Activated CD4-positive, alpha-beta T cell treated with anti-CD3 and anti-CD28 coated beads for 36 hours (primary cell): ENCODE results near the gene GALR1. TPM values are rescaled to one million over a fixed set of nuclear protein-coding genes. Genes with fewer than 3 reads are reported as not detected.
A peak's percentile ranks its signal among the peaks of the same experiment; 100 is the strongest.
"Not testable (repeated sequence)": the region's sequence is repeated elsewhere in the genome, so short reads cannot be mapped to it uniquely, and the experiment has no call there.

Experiments
- ATAC-seq: fragments of 200-7000 bp; cut with Tn5 transposase; one replicate; pipeline ENCODE4 v1.10.0; 2021; ENCODE audit warnings: mild to moderate bottlenecking, moderate library complexity
- CTCF ChIA-PET: fragments of 350-600 bp; sonication (Branson Sonifier 250); formaldehyde crosslinking; loops from one replicate; lab custom pipeline; 2021; ENCODE audit warnings: antibody characterized with exemption; lab: Charles Lee
- POLR2A ChIA-PET: fragments of 350-600 bp; sonication (Branson Sonifier 250); formaldehyde crosslinking; loops from one replicate; lab custom pipeline; 2021; ENCODE audit warnings: antibody characterized with exemption, inconsistent platforms; lab: Charles Lee
- DNase-seq: peaks from one replicate; pipeline ENCODE4 v3.0.0-alpha.2; 2020
- H3K27ac Mint-ChIP-seq: one replicate; pipeline ENCODE4 v1.8.0; 2021; ENCODE audit warnings: mixed read lengths
- H3K27me3 Mint-ChIP-seq: one replicate; pipeline ENCODE4 v1.8.0; 2021; ENCODE audit warnings: mixed read lengths
- H3K36me3 Mint-ChIP-seq: one replicate; pipeline ENCODE4 v1.8.0; 2021; ENCODE audit warnings: low read depth, mixed read lengths
- H3K4me1 Mint-ChIP-seq: one replicate; pipeline ENCODE4 v1.8.0; 2021; ENCODE audit warnings: mixed read lengths
- H3K4me3 Mint-ChIP-seq: one replicate; pipeline ENCODE4 v1.8.0; 2021; ENCODE audit warnings: mild to moderate bottlenecking, moderate library complexity, mixed read lengths
- H3K9me3 Mint-ChIP-seq: one replicate; pipeline ENCODE4 v1.8.0; 2021; ENCODE audit warnings: low read depth, mixed read lengths
- intact Hi-C, 2 experiments: fragments of 100-400 bp; cut with DNase I in 1 of 2; cut with micrococcal nuclease in 1 of 2; formaldehyde crosslinking; loops; one replicate each; pipeline versions ENCODE4 v1.14.2 to v1.15.1; 2022 to 2024; cut with DNase I, micrococcal nuclease
- total RNA-seq, 2 experiments: library from RNA; stranded (reverse); gene quantifications; one replicate each; pipeline ENCODE4 v1.2.3, GENCODE V29; 2021

Gene GALR1
- total RNA-seq, 2 experiments from 2014 or later: not detected

GRCh38 chr18:77210249-77210648 is 39.4 kb upstream of the GALR1 start:
- intact Hi-C loops: loop anchor here in 1 of 2 experiments (5.0 kb wide), 1 partner anchor 288 kb away; no protein-coding TSS in a partner anchor
- no peaks in the 10 kb centered on the region for H3K9me3 Mint-ChIP-seq
- POLR2A ChIA-PET: interaction anchor here (0.9 kb wide), 1 partner anchor 143 kb away, joined by 3 read pairs; no protein-coding TSS in a partner anchor
- no peak overlapping the region for H3K4me3 Mint-ChIP-seq
- H3K27ac Mint-ChIP-seq: peak overlapping the region; percentile 95
- CTCF ChIA-PET: interaction anchor here (1.4 to 6.7 kb wide), 3 partner anchors 12 to 226 kb away, joined by 4 to 49 read pairs (median 5); no protein-coding TSS in a partner anchor
- no peaks in the 10 kb centered on the region for H3K27me3 Mint-ChIP-seq
- no peaks in the 10 kb centered on the region for H3K36me3 Mint-ChIP-seq
- DNase-seq (no peak), ATAC-seq (no peak)
- H3K4me1 Mint-ChIP-seq: peaks cover 44% of the 10 kb centered on the region

- no peak overlapping the region for H3K4me3 Mint-ChIP-seq
- DNase-seq (no peak), ATAC-seq (no peak)
- H3K27ac Mint-ChIP-seq: no peak overlapping the region
- H3K4me1 Mint-ChIP-seq: peaks cover 9% of the 10 kb centered on the region
- no peaks in the 10 kb centered on the region for H3K36me3 Mint-ChIP-seq
- intact Hi-C loops: no loop called here
- POLR2A ChIA-PET: no interaction called here
- H3K9me3 Mint-ChIP-seq: no peaks in the 10 kb centered on the region
- peaks cover 3% of the 10 kb centered on the region for H3K27me3 Mint-ChIP-seq
- CTCF ChIA-PET: no interaction called here
These were observed 31.0 kb upstream of the GALR1 start for GRCh38 chr18:77218642-77219041.

DNA sequence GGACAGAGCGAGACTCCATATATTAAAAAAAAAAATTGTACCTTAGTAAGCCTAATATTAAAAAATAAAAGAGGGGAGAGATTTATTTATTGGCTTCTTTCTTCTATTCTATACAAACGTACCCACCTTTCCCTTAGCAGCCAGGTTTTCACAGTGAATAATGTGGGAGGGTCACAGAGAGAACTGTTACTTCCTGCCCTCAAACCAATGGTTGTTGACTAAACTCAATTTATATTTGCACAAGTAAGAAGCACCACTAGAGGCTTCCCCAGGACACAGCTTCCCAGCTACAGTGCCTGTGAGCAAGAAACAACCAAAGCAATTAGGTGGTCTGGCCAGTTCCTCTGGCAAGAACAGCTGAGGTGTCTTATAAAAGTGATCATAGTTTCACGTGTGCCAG is 28.9 kb upstream of the GALR1 start:
- ATAC-seq: no peak
- H3K27ac Mint-ChIP-seq: no peak overlapping the region
- intact Hi-C loops: loop anchor here (5.0 kb wide), 3 partner anchors 118 to 848 kb away; no protein-coding TSS in a partner anchor
- H3K27me3 Mint-ChIP-seq: peaks cover 3% of the 10 kb centered on the region
- H3K9me3 Mint-ChIP-seq: no peaks in the 10 kb centered on the region
- DNase-seq: no peak
- ChIA-PET POLR2A (no interaction called here), CTCF (interaction anchor here (1.2 kb wide), 1 partner anchor 10 kb away, joined by 3 read pairs; no protein-coding TSS in a partner anchor)
- peaks cover 15% of the 10 kb centered on the region for H3K4me1 Mint-ChIP-seq
- no peaks in the 10 kb centered on the region for H3K36me3 Mint-ChIP-seq
- no peak overlapping the region for H3K4me3 Mint-ChIP-seq

DNA sequence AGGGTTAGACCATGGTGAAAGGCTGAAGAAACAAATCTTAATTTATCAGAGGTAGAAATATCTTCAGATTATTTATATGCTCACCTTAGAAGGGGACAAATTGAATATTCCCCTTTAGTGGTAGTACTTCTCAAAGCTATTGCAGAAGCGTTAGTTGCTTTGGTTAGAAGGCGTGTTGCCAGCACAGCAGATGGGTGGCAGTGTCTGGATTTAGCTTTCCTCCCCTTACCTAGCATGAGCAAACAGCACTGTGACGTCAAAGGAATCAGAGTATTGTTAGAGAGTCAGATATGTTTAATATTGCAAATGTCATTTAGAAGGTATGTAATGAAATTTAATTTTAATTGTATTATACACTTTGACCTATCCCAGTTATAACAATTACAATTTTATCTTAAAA is 27.2 kb upstream of the GALR1 start:
- intact Hi-C loops: loop anchor here (2.0 to 5.0 kb wide), 5 partner anchors 14 to 850 kb away; no protein-coding TSS in a partner anchor
- Mint-ChIP-seq H3K27me3 (peaks cover 5% of the 10 kb centered on the region), H3K4me3 (no peak overlapping the region), H3K4me1 (peaks cover 15% of the 10 kb centered on the region), H3K27ac (no peak overlapping the region), H3K36me3 (no peaks in the 10 kb centered on the region), H3K9me3 (no peaks in the 10 kb centered on the region)
- ATAC-seq (no peak), DNase-seq (no peak)
- CTCF ChIA-PET: interaction anchor here (1.2 kb wide), 1 partner anchor 11 kb away, joined by 5 read pairs; no protein-coding TSS in a partner anchor
- POLR2A ChIA-PET: no interaction called here

DNA sequence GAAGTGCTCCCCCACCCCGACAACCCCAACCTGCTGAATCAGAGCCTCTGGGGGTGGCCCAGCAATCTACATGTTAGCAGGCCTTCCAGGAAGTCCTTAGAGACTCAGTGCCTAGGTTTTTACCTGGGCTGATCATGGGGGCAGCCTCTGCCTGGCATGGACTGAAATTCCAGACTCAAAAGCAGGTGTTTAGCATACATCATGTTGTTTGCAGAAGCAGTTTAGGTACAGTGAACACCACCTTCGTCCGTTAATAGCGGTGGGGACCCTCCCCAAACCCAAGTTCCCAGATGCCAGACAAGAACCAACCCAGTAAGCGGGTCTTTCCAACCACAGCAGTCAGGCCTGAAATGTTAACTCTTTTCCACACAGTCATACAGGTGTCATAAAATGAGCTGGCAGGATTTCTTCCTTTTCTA is 26.4 kb upstream of the GALR1 start:
- peak; percentile 90 for ATAC-seq
- POLR2A ChIA-PET: no interaction called here

DNA sequence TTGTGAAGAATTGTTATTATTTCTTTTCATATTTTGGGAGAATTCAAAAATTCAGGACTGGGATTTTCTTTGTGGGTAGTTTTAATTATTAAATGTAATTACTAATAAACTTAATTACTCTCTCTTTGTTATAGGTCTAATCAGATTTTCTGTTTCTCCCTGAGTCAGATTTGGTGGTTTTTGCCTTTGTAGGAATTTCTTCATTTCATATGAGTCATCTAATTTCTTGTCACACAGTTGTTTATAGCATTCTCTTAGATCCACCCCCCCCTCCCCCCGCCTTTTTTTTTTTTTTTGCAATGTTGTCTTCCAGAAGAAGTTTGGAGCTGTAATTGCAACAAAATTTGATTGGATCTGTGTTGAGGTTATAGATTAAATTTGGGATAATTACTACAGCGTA is 26.0 kb upstream of the GALR1 start:
- peak; percentile 70 for ATAC-seq
- ChIA-PET POLR2A (no interaction called here), CTCF (no interaction called here)

More for the DNA sequence above, 26.4 kb upstream of the GALR1 start:
- no peaks in the 10 kb centered on the region for H3K9me3 Mint-ChIP-seq
- H3K36me3 Mint-ChIP-seq: no peaks in the 10 kb centered on the region
- H3K4me3 Mint-ChIP-seq: no peak overlapping the region
- H3K27ac Mint-ChIP-seq: peak overlapping the region; percentile 81
- intact Hi-C loops: loop anchor here (1.0 to 5.0 kb wide), 8 partner anchors 14 to 851 kb away; no protein-coding TSS in a partner anchor
- DNase-seq: peak; percentile 75
- peaks cover 15% of the 10 kb centered on the region for H3K4me1 Mint-ChIP-seq
- H3K27me3 Mint-ChIP-seq: peaks cover 10% of the 10 kb centered on the region
- CTCF ChIA-PET: no interaction called here

DNA sequence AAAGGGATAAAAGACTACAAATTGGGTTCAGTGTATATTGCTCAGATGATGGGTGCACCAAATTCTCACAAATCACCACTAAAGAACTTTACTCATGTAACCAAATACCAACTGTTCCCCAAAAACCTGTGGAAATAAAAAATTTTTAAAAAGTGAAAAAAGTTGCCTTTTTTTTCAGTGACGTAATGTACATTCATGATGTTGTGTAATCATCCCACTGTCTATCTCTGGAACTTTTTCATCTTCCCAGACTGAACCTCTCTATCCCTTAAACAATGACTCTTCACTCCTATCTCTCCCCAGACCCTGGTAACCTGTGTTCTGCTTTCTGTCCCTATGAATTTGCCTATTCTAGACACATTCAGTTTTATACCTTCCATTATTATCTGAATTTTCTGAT is 19.0 kb upstream of the GALR1 start:
- POLR2A ChIA-PET: no interaction called here
- DNase-seq (no peak), ATAC-seq (no peak)
- no peak overlapping the region for H3K4me3 Mint-ChIP-seq
- CTCF ChIA-PET: no interaction called here
- H3K36me3 Mint-ChIP-seq: no peaks in the 10 kb centered on the region
- intact Hi-C loops: no loop called here
- H3K9me3 Mint-ChIP-seq: no peaks in the 10 kb centered on the region
- no peak overlapping the region for H3K27ac Mint-ChIP-seq
- H3K4me1 Mint-ChIP-seq: no peaks in the 10 kb centered on the region
- peaks cover 30% of the 10 kb centered on the region for H3K27me3 Mint-ChIP-seq

More for the DNA sequence above, 26.0 kb upstream of the GALR1 start:
- Mint-ChIP-seq H3K27ac (no peak overlapping the region), H3K27me3 (peaks cover 12% of the 10 kb centered on the region), H3K4me1 (peaks cover 15% of the 10 kb centered on the region), H3K9me3 (no peaks in the 10 kb centered on the region), H3K4me3 (no peak overlapping the region), H3K36me3 (no peaks in the 10 kb centered on the region)
- no peak for DNase-seq
- intact Hi-C loops: loop anchor here (1.0 to 5.0 kb wide), 8 partner anchors 14 to 851 kb away; no protein-coding TSS in a partner anchor

DNA sequence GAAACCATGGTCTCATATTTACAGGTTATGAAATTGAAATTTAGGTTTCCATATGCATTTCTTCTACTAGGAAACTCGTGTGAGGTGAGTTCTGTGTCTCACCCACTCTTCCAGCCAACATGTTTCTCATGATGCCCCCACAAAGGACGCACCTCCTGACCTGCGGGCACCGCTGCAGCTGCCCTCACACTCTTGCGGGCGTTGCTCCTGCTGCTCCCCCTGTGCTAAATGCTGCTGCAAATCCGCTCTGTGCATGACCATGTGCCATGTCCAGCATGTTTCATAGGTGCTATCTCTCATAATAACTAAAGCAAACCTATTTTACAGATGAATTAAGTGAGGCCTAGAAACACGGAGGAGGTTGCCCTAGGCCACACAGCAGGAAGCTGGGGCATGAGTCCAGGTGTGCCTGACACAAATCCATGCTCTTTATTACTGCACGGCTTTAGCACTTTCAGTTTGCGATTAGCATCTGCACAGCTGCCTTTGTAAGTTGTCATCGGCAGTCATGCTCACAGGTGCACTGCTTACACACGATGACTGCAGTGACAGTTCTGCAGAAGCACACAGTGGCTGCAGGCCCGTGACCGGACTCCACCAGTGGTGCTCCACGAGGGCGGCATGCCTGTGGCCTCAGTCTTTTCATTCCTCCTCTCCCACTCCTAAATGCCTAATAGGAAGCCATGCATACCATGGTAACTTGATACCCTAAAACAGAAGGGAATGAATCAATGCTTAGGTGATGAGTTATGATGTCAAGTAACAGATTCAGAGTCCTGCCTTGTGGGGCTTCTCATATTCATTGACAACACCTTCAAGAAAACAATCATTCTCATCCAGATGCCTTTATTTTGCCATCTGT is 14.9 kb upstream of the GALR1 start:
- peaks cover 16% of the 10 kb centered on the region for H3K9me3 Mint-ChIP-seq
- peaks cover 13% of the 10 kb centered on the region for H3K36me3 Mint-ChIP-seq
- peaks cover 18% of the 10 kb centered on the region for H3K27me3 Mint-ChIP-seq
- no peak for DNase-seq
- POLR2A ChIA-PET: no interaction called here
- H3K27ac Mint-ChIP-seq: no peak overlapping the region
- no peak for ATAC-seq
- CTCF ChIA-PET: no interaction called here
- no peaks in the 10 kb centered on the region for H3K4me1 Mint-ChIP-seq
- no peak overlapping the region for H3K4me3 Mint-ChIP-seq
- intact Hi-C loops: no loop called here

GRCh38 chr18:77239285-77239684 is 10.4 kb upstream of the GALR1 start:
- DNase-seq, POLR2A ChIA-PET, CTCF ChIA-PET, H3K4me3 Mint-ChIP-seq, intact Hi-C loops, ATAC-seq, H3K27ac Mint-ChIP-seq, H3K4me1 Mint-ChIP-seq: not testable (repeated sequence)
- Mint-ChIP-seq H3K36me3 (peaks cover 13% of the 10 kb centered on the region), H3K9me3 (peaks cover 18% of the 10 kb centered on the region), H3K27me3 (peaks cover 11% of the 10 kb centered on the region)

- peaks cover 12% of the 10 kb centered on the region for H3K4me1 Mint-ChIP-seq
- peaks cover 58% of the 10 kb centered on the region for H3K27me3 Mint-ChIP-seq
- H3K9me3 Mint-ChIP-seq: peaks cover 7% of the 10 kb centered on the region
- ChIA-PET CTCF (interaction anchor here (0.6 kb wide), 1 partner anchor 850 kb away, joined by 4 read pairs; no protein-coding TSS in a partner anchor), POLR2A (no interaction called here)
- no peak overlapping the region for H3K27ac Mint-ChIP-seq
- intact Hi-C loops: no loop called here
- DNase-seq (no peak), ATAC-seq (no peak)
- no peaks in the 10 kb centered on the region for H3K36me3 Mint-ChIP-seq
- peak overlapping the region; percentile 24 for H3K4me3 Mint-ChIP-seq
These were observed 627 bp upstream of the GALR1 start for GRCh38 chr18:77248873-77249568.

GRCh38 chr18:77250501-77250925 is 865 bp downstream of the GALR1 start:
- Mint-ChIP-seq H3K4me3 (peak overlapping the region; percentile 49), H3K4me1 (peaks cover 12% of the 10 kb centered on the region), H3K27me3 (peaks cover 58% of the 10 kb centered on the region), H3K27ac (no peak overlapping the region), H3K9me3 (peaks cover 7% of the 10 kb centered on the region), H3K36me3 (no peaks in the 10 kb centered on the region)
- DNase-seq (peak; percentile 5), ATAC-seq (no peak)
- intact Hi-C loops: loop anchor here in 1 of 2 experiments (5.0 kb wide), 1 partner anchor 1727 kb away; the partner anchor contains the start of gene SALL3
- ChIA-PET CTCF (no interaction called here), POLR2A (no interaction called here)
